ENCODE results near the gene C19orf38. TPM values are rescaled to one million over a fixed set of nuclear protein-coding genes. Genes with fewer than 3 reads are reported as not detected.

Gene C19orf38
- total RNA-seq, 1 experiment from 2014 or later: 0.07 TPM

GRCh38 chr19:10918359-10918758 lies 70.1 kb downstream of the C19orf38 start:
- ChIA-PET POLR2A (ENCODE audit: unreplicated experiment) (no interaction called here), CTCF (interaction anchor here (1.1 kb wide), 1 partner anchor 46 kb away, joined by 3 read pairs; no protein-coding TSS in a partner anchor)
- intact Hi-C loops (cut with micrococcal nuclease): loop anchor here (5.0 kb wide), 1 partner anchor 46 kb away; the partner anchor contains the start of gene CARM1
- Histone ChIP-seq H2AFZ (ENCODE audit: low read length) (no peak overlapping the region), H3K4me2 (ENCODE audit: low read length) (no peak overlapping the region), H3K9me3 (ENCODE audit: low read length) (no peaks in the 10 kb centered on the region), H3K79me2 (ENCODE audit: low read length) (no peaks in the 10 kb centered on the region), H3K9me2 (replicated peaks; ENCODE audit: low read length) (no peaks in the 10 kb centered on the region), H3K27me3 (ENCODE audit: low read length) (no peaks in the 10 kb centered on the region), H3K4me1 (ENCODE audit: insufficient read depth, low read length) (peaks cover 15% of the 10 kb centered on the region), H3K9ac (ENCODE audit: low read length) (no peak overlapping the region), H3F3A (ENCODE audit: low read length, unreplicated experiment) (no peaks in the 10 kb centered on the region), H3K36me3 (ENCODE audit: low read depth, low read length) (peaks cover 11% of the 10 kb centered on the region; the same call in 1 of the 2 replicates), H4K20me1 (ENCODE audit: low read length) (no peaks in the 10 kb centered on the region), H3K27ac (ENCODE audit: low read length) (no peak overlapping the region), H3K4me3 (ENCODE audit: low read length) (no peak overlapping the region)
- BruUV-seq (replicated peaks): no TSS peak
- TF ChIP-seq EZH2phosphoT487 (IDR thresholded peaks at IDR 0.05; ENCODE audit: borderline replicate concordance, low read length) (no peak), EZH2 (IDR thresholded peaks at IDR 0.05; ENCODE audit: low read length, unreplicated experiment) (no peak), CTCF (conservative IDR thresholded peaks at IDR 0.05; ENCODE audit: low read depth, low read length) (no peak)
- no peak for ATAC-seq
- DNase-seq: no peak

Small RNA genes within 50 kb of the gene (microRNA-seq; reads per million reads assigned to microRNA genes)
- not detected for gene MIR199A1 (ENCODE audit: unreplicated experiment)
- 0.75 reads per million for gene MIR6793 (ENCODE audit: unreplicated experiment)

Other genes with a start within 250 kb of the C19orf38 start
- 63.9 and 87.3 TPM in 2 replicates for gene SLC44A2, start 222.9 kb upstream of the C19orf38 start, total RNA-seq (2014; rRNA removed)
- 322 and 441 TPM in 2 replicates for gene ILF3, start 194.1 kb upstream of the C19orf38 start, total RNA-seq (2014; rRNA removed)
- 72.7 and 79.7 TPM in 2 replicates for gene QTRT1, start 147.0 kb upstream of the C19orf38 start, total RNA-seq (2014; rRNA removed)
- gene DNM2, start 130.3 kb upstream of the C19orf38 start, total RNA-seq (2014; rRNA removed): 150 and 211 TPM in 2 replicates
- gene TMED1, start 12.2 kb upstream of the C19orf38 start, total RNA-seq (2014; rRNA removed): 81.2 and 94.6 TPM in 2 replicates
- 56.2 and 57.1 TPM in 2 replicates for gene CARM1, start 23.1 kb downstream of the C19orf38 start, total RNA-seq (2014; rRNA removed)
- gene YIPF2, start 80.2 kb downstream of the C19orf38 start, total RNA-seq (2014; rRNA removed): 126 and 131 TPM in 2 replicates
- 60.7 and 90.1 TPM in 2 replicates for gene TIMM29, start 80.4 kb downstream of the C19orf38 start, total RNA-seq (2014; rRNA removed)
- gene SMARCA4, start 112.6 kb downstream of the C19orf38 start, total RNA-seq (2014; rRNA removed): 197 and 316 TPM in 2 replicates
- gene LDLR, start 241.0 kb downstream of the C19orf38 start, total RNA-seq (2014; rRNA removed): 302 and 349 TPM in 2 replicates